HepG2 (cell line): ENCODE data around the gene PRSS22. TPM values are rescaled to one million over a fixed set of nuclear protein-coding genes. Genes with fewer than 3 reads are reported as not detected.
A peak's percentile ranks its signal among the peaks of the same experiment; 100 is the strongest.

ENCODE experiments used
- EP300 ChIP-seq, 3 experiments: sonication (generic) in 1 of 3; formaldehyde crosslinking in 1 of 3; IDR thresholded peaks; 2 replicates each; pipeline versions ENCODE4 v1.5.1 to v1.6.1; 2011 to 2020; ENCODE audit warnings: low read depth in 2 of 3, low read length in 2 of 3, borderline replicate concordance in 1 of 3, improper control_type of control experiment in 1 of 3, mild to moderate bottlenecking in 1 of 3, missing genetic modification reagents in 1 of 3, moderate library complexity in 1 of 3
- ETV5 ChIP-seq: IDR thresholded peaks from 2 replicates; pipeline ENCODE4 v1.6.1; 2018; ENCODE audit warnings: missing biosample characterization, missing genetic modification reagents, inconsistent platforms, borderline replicate concordance
- HMG20A ChIP-seq: IDR thresholded peaks from 2 replicates; pipeline ENCODE4 v1.6.1; 2016; ENCODE audit warnings: borderline replicate concordance
- NONO ChIP-seq, 2 experiments: fragments of 450-650 bp in 1 of 2; sonication (generic) in 1 of 2; formaldehyde crosslinking in 1 of 2; IDR thresholded peaks in 1 of 2; conservative IDR thresholded peaks in 1 of 2; 2 replicates each; pipeline versions ENCODE4 v1.6.1 to v1.8.0; 2017 to 2022; ENCODE audit warnings: mild to moderate bottlenecking in 1 of 2, missing genetic modification reagents in 1 of 2, moderate library complexity in 1 of 2
- NR1H2 ChIP-seq: sonication (generic); formaldehyde crosslinking; IDR thresholded peaks from 2 replicates; pipeline ENCODE4 v1.8.1; 2022; ENCODE audit warnings: low read depth, missing genetic modification reagents, borderline replicate concordance
- POLR2AphosphoS5 ChIP-seq: IDR thresholded peaks from 2 replicates; pipeline ENCODE4 v1.6.1; 2012; ENCODE audit warnings: low read depth, low read length
- REST ChIP-seq, 2 experiments: IDR thresholded peaks; 2 replicates each; pipeline ENCODE4 v1.6.1; 2011 to 2012; ENCODE audit warnings: low read length in 2 of 2, borderline replicate concordance in 1 of 2, low read depth in 1 of 2, mild to moderate bottlenecking in 1 of 2, moderate library complexity in 1 of 2
- SP140L ChIP-seq: sonication (generic); formaldehyde crosslinking; IDR thresholded peaks from 2 replicates; pipeline ENCODE4 v1.4.0; 2020; ENCODE audit warnings: missing genetic modification reagents, borderline replicate concordance
- SRSF9 ChIP-seq: fragments of 200-400 bp; formaldehyde crosslinking; IDR thresholded peaks from 2 replicates; pipeline ENCODE4 v1.6.1; 2018; ENCODE audit warnings: borderline replicate concordance, mild to moderate bottlenecking, low read depth, low read length; ENCODE audit not compliant: insufficient read depth, poor library complexity, severe bottlenecking
- ZNF20 ChIP-seq: sonication (generic); formaldehyde crosslinking; IDR thresholded peaks from 2 replicates; pipeline ENCODE4 v1.4.0; 2020; ENCODE audit warnings: mild to moderate bottlenecking, moderate library complexity, missing genetic modification reagents
- ZNF354B ChIP-seq: sonication (generic); formaldehyde crosslinking; IDR thresholded peaks from 2 replicates; pipeline ENCODE4 v1.8.0; 2022; ENCODE audit warnings: mild to moderate bottlenecking, missing genetic modification reagents
- ZNF816 ChIP-seq: sonication (generic); formaldehyde crosslinking; IDR thresholded peaks from 2 replicates; pipeline ENCODE4 v1.8.0; 2022; ENCODE audit warnings: missing genetic modification reagents, mild to moderate bottlenecking, borderline replicate concordance
- polyA plus RNA-seq, 8 experiments: library from polyadenylated mRNA; depleted of rRNA in 3 of 8; stranded (reverse) in 7 of 8; unstranded in 1 of 8; fragments of >200 nt; fragmentation: Illumina TruSeq in 4 of 8; extraction: Trizol in 4 of 8; gene quantifications; 2 replicates each; pipeline versions ENCODE4 v1.2.1 to v1.2.3, GENCODE V29; 2011 to 2016; ENCODE audit warnings: low read depth in 4 of 8, missing spikeins in 1 of 8, mixed read lengths in 1 of 8; ENCODE audit not compliant: insufficient read depth in 1 of 8
- total RNA-seq, 5 experiments: library from RNA; depleted of rRNA; stranded (reverse); fragments of >200 nt; fragmentation: Illumina TruSeq; extraction: Trizol; gene quantifications; 2 replicates each; pipeline ENCODE4 v1.2.3, GENCODE V29; 2016; ENCODE audit warnings: low read depth in 1 of 5
- TF ChIP-seq, protein P1 (sequence below): sonication (generic); formaldehyde crosslinking; IDR thresholded peaks from 2 replicates; pipeline ENCODE4 v1.4.0; 2020; ENCODE audit warnings: missing genetic modification reagents
- TF ChIP-seq, protein P2 (sequence below), 2 experiments: sonication (generic) in 1 of 2; formaldehyde crosslinking in 1 of 2; IDR thresholded peaks; 2 replicates each; pipeline versions ENCODE4 v1.6.1 to v1.9.0; 2014 to 2022; ENCODE audit warnings: antibody characterized with exemption in 1 of 2, borderline replicate concordance in 1 of 2, inconsistent platforms in 1 of 2, low read depth in 1 of 2, missing genetic modification reagents in 1 of 2

Gene PRSS22
- total and polyA plus RNA-seq, 2 of the 13 experiments (the other 11 are each of a cell fraction or from before 2014, with no cell fraction given): 0.24 to 0.32 TPM

GRCh38 chr16:2867987-2868789 is 10.2 kb upstream of the PRSS22 start (continued):
- no peak for TF ChIP-seq NONO (IDR thresholded peaks at IDR 0.05)
- TF ChIP-seq NONO (CRISPR knock-in tag; conservative IDR thresholded peaks at IDR 0.05): peak; percentile 83
- no peak for TF ChIP-seq EP300 (IDR thresholded peaks at IDR 0.05; ENCODE audit: low read depth in 2 of 2, low read length in 2 of 2)
- no peak for TF ChIP-seq EP300 (CRISPR knock-in tag; IDR thresholded peaks at IDR 0.05; ENCODE audit: borderline replicate concordance)
- TF ChIP-seq NR1H2: no peak
- TF ChIP-seq ETV5 (CRISPR knock-in tag): no peak; the same call in none of the 2 replicates
- 0 out of 2 replicates have a peak, but pooled peaks have one; percentile 52 for TF ChIP-seq ZNF354B
- peak; percentile 81 for TF ChIP-seq POLR2AphosphoS5
- 0 out of 2 replicates have a peak, but pooled peaks have one; percentile 26 for TF ChIP-seq ZNF20 (CRISPR knock-in tag)
- no peak for TF ChIP-seq SRSF9
- peak; percentile 51; the same call in 1 of the 2 replicates for TF ChIP-seq ZNF816 (CRISPR knock-in tag)
- TF ChIP-seq HMG20A (CRISPR knock-in tag): no peak
- peak in 1 of 2 experiments; percentile 35; a peak in 1 of 4 replicates for TF ChIP-seq REST (IDR thresholded peaks at IDR 0.05; ENCODE audit: borderline replicate concordance in 1 of 2, low read depth in 1 of 2, low read length in 2 of 2)
- TF ChIP-seq, protein P1, sequence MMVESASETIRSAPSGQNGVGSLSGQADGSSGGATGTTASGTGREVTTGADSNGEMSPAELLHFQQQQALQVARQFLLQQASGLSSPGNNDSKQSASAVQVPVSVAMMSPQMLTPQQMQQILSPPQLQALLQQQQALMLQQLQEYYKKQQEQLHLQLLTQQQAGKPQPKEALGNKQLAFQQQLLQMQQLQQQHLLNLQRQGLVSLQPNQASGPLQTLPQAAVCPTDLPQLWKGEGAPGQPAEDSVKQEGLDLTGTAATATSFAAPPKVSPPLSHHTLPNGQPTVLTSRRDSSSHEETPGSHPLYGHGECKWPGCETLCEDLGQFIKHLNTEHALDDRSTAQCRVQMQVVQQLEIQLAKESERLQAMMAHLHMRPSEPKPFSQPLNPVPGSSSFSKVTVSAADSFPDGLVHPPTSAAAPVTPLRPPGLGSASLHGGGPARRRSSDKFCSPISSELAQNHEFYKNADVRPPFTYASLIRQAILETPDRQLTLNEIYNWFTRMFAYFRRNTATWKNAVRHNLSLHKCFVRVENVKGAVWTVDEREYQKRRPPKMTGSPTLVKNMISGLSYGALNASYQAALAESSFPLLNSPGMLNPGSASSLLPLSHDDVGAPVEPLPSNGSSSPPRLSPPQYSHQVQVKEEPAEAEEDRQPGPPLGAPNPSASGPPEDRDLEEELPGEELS (CRISPR knock-in tag): peak; percentile 29; the same call in 1 of the 2 replicates
- TF ChIP-seq SP140L: 0 out of 2 replicates have a peak, but pooled peaks have one; percentile 54
- TF ChIP-seq, protein P2, sequence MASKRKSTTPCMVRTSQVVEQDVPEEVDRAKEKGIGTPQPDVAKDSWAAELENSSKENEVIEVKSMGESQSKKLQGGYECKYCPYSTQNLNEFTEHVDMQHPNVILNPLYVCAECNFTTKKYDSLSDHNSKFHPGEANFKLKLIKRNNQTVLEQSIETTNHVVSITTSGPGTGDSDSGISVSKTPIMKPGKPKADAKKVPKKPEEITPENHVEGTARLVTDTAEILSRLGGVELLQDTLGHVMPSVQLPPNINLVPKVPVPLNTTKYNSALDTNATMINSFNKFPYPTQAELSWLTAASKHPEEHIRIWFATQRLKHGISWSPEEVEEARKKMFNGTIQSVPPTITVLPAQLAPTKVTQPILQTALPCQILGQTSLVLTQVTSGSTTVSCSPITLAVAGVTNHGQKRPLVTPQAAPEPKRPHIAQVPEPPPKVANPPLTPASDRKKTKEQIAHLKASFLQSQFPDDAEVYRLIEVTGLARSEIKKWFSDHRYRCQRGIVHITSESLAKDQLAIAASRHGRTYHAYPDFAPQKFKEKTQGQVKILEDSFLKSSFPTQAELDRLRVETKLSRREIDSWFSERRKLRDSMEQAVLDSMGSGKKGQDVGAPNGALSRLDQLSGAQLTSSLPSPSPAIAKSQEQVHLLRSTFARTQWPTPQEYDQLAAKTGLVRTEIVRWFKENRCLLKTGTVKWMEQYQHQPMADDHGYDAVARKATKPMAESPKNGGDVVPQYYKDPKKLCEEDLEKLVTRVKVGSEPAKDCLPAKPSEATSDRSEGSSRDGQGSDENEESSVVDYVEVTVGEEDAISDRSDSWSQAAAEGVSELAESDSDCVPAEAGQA (IDR thresholded peaks at IDR 0.05; ENCODE audit: low read depth): peak; percentile 45; the same call in 1 of the 2 replicates
- TF ChIP-seq, protein P2 (CRISPR knock-in tag; IDR thresholded peaks at IDR 0.05; ENCODE audit: borderline replicate concordance): no peak
